Dedifferentiated amniotic fluid mesenchymal stem cell (primary cell): ENCODE data around the gene NCOA7.
"Not testable (repeated sequence)": the region's sequence is repeated elsewhere in the genome, so short reads cannot be mapped to it uniquely, and the experiment has no call there.

Experiments
- DNase-seq: peaks from one replicate; pipeline ENCODE4 v3.0.0-alpha.2; 2016; ENCODE audit errors: extremely low spot score

Gene NCOA7

DNA sequence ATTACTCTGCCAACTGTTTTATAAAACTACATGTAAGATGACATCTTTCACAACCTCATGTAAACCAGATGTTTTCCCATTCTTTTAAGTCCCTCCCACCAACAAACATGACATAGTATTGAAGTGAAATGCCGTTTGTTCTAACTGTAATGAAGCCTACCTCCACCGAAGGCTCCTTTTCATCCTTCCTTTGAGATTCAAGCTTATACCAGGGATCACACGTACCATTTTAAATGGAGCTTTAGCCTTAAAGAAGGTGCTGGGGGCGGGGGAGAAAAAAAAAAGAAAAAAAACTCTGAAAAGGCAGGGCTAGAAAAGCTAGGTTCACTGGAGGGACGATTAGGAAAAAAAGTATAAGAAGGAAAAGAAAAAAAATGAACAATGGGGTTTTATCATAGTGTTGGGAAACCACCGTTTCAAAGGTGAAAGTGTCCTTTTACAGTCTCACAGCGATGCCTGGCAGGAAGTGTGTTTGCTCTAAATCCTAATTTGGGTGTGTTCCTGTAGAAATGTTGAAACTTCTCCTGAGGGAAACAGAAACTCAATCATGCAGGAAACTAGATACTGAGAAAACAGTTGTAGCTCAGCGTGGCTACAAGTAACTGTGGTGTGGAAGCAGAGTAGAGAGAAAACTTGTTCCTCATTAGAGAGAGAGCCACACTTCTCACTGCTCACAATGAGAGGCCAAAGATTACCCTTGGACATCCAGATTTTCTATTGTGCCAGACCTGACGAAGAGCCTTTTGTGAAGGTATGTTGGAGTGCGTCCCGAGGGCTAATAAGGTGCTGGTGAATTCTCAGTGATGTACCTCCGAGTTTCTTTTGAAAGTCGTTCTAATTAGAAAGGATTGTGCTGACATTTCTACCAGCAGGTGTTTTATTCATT is 128.2 kb downstream of the NCOA7 start:
- peak; percentile 90 for DNase-seq

GRCh38 chr6:125919618-125920017 is 128.9 kb downstream of the NCOA7 start:
- DNase-seq, result no peak

DNA sequence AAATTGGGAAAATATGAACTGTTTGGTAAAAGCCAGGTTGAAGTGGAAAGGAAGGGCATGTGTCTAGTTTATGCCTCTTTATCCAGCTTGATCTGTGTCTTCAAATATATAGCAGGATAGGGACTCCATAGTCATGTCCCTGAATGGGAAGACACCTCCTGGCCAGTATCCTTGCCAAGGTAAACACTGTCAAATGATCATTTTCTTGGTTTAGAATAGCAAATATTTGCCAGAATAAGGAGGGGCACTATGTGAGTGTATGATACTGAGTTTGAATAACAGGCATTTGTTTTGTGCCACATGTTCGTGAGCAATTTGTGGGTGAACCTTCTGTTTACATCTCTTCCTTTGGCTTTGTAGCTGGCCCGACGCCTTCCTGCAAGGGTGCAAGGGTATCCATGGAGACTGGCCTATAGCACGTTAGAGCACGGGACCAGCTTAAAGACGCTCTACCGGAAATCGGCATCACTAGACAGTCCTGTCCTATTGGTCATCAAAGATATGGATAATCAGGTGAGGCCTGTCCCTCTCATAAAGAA is 131.6 kb downstream of the NCOA7 start:
- no peak for DNase-seq

- DNase-seq, result no peak
These were observed 132.7 kb downstream of the NCOA7 start for GRCh38 chr6:125923366-125923877.

- DNase-seq, result peak; percentile 47
These were observed 133.4 kb downstream of the NCOA7 start for GRCh38 chr6:125924169-125924568.

GRCh38 chr6:125924697-125925358 is 134.1 kb downstream of the NCOA7 start:
- no peak for DNase-seq

GRCh38 chr6:125926711-125927110 is 136.0 kb downstream of the NCOA7 start:
- no peak for DNase-seq

DNA sequence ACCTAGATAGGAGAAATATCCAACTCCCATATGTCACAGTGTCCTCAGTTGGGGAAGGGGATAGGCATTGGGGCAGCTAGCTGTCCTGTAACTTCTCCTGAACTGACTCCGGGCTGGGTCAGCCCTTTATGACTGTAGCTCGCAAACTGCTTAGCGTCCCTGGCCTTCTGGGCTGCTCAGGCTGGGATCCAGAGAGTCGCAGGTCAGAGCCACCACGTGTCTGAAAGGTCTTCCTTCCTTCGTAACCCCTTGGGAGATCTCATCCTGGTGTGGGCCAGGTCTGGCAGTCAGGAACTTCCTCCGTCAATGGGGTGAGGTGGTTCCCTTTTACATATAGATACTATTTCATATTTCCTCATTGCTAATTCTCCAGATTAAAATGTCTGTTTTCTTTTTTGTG is 137.0 kb downstream of the NCOA7 start:
- DNase-seq, result no peak

- no peak for DNase-seq
These were observed 140.1 kb downstream of the NCOA7 start for GRCh38 chr6:125930765-125931418.

GRCh38 chr6:125931733-125932450 is 141.1 kb downstream of the NCOA7 start:
- DNase-seq, result no peak

- DNase-seq, result no peak
These were observed 141.7 kb downstream of the NCOA7 start for GRCh38 chr6:125932451-125932795.

- DNase-seq, result not testable (repeated sequence)
These were observed 144.8 kb downstream of the NCOA7 start for GRCh38 chr6:125935520-125935919.

- DNase-seq, result no peak
These were observed 148.3 kb downstream of the NCOA7 start for GRCh38 chr6:125939026-125939425.

- DNase-seq, result no peak
These were observed 149.0 kb downstream of the NCOA7 start for GRCh38 chr6:125939791-125940190.

DNA sequence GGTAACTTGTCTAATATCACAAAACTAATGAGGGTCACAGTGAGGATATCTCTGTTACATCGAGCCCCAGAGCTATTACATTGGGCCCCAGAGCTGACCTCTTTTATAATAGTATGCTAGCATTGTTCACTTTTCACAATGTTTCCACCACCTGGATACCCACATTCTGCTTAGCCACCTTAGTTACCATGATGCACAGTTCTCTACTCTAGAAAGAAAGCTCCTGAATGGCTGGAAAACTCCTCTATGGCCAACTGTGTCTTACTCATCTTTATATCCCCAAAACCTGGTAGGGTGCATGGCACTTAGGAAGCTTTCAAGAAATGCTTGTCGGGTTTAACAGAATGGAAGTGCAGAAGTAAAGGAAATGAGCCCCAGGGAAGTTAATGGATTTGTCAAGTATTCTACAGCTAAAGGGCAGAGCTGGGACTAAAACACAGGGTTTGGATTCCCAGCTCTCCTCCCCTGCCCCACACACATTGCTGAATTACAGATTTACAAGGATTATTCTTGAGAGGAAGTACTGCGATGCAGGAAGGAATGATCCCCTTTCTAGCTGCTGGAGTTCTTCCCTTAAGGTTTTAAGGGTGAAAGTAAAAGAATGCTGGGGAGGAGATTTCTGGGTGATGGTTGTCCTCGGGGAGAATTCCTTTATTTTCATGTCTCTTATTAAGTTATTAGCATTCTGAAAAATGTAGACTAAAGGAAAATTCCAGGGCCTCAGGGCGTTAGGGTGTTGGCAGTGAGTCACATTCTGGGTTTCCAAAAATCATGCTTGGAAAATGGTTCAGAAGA is 149.7 kb downstream of the NCOA7 start:
- DNase-seq, result peak; percentile 78

DNA sequence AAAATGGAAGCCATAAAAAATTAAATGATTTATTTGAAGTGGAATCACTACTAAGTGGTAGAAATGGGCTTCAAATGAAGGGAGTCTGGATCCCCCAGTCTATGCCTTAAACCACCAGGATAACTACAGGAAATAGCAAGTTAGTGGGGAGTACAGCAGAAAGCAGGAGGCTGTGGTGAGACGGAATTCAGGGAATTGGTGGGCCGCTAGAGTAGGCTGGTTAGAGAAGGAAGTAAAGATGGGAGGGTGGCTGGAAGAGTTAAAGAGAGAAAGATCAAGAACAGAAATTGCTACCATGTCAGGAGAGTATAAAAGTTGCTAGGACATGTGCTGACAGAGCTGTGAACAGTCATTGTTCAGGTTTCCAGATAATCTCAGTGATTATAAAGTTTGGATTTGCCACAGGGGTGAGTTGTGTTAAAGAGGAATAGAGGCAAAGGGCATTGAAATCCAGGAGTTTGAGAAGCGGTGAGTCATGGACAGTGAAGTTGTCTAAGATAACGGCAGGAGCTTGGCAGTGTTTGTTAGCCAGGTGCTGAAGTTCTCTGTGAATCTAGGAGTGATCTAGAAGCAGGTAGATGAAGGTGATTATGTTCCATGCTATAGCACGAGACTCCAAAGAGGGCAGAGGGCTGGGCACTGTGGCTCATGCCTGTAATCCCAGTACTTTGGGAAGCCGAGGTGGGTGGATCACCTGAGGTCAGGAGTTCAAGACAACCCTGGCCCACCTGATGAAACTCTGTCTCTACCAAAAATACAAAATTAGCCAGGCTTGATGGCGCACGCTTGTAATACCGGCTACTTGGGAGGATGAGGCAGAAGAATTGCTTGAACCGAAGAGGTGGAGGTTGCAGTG is 152.1 kb downstream of the NCOA7 start:
- DNase-seq, result no peak

GRCh38 chr6:125943528-125944433 is 153.0 kb downstream of the NCOA7 start:
- no peak for DNase-seq

- peak; percentile 58 for DNase-seq
These were observed 153.7 kb downstream of the NCOA7 start for GRCh38 chr6:125944434-125944816.

DNA sequence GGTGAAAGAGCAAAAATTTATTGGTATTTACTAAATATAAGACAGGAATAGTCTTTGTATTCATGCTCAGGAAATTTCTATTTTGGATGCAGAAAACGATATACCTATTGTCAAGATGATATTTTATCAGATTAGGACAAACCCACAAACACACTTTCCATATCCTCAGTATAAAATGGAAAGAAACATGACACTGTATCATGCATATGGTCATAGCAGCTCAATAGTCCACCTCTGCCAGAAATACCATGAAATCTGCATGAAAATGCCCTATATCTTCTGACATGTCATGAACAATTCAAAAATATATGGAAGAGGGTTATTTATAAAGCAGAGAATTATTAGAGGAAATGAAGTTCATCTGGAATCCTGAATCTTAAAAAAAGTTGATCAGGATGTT is 154.1 kb downstream of the NCOA7 start:
- no peak for DNase-seq
